ENCODE results near the gene MCC.

The MCC gene

DNA sequence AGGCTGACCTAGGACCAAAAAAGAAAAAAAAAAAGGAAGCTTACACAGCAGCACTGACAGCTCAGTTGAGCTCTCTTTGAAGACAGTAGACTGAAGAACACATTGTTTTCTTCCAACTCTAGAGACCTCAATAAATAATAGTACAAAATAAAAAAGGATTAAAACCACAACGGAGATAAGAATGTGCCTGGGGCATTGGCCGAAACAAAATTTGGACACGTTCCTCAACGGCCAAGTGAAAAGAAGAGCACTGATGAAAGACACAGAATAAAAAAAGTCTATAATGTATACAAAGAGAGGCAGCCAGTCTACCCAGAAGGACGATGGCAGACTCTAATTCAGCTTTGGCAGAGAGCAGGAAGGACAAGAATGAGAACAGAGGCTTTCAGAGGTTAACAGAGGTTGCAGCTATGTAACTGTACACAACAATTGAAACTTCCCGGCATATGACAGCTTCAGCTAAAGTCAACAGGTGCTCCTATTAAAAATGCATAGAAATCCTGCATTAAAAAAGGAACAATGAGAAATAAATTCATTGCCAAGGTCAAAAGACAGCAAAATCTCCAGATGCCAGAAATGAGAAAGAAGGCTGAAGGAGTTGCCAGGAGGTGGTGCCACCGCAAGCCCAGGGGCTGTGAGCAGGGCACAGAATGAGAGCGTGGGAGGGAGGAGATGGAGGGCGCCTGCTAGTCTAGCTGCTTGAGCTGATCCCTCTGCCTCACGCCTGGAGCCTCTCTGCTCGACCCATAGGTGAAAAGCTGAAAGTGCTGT, 397.7 kb downstream of the MCC start:
- no peaks in the 10 kb centered on the region for H3K9me3 ChIP-seq (ENCODE audit: control insufficient read depth, low read depth, low read length)
- no peaks in the 10 kb centered on the region for H3K27me3 ChIP-seq (ENCODE audit: control insufficient read depth, insufficient read depth, low read length)
- H3K9ac ChIP-seq (ENCODE audit: low read length), result no peak overlapping the region
- H3K36me3 ChIP-seq (ENCODE audit: control insufficient read depth, low read depth, low read length), result no peaks in the 10 kb centered on the region
- H3K4me1 ChIP-seq (ENCODE audit: control insufficient read depth, low read depth, low read length), result no peaks in the 10 kb centered on the region
- no peak overlapping the region for H3K4me3 ChIP-seq (ENCODE audit: low read length)
- H3K27ac ChIP-seq (ENCODE audit: low read length), result no peak overlapping the region

DNA sequence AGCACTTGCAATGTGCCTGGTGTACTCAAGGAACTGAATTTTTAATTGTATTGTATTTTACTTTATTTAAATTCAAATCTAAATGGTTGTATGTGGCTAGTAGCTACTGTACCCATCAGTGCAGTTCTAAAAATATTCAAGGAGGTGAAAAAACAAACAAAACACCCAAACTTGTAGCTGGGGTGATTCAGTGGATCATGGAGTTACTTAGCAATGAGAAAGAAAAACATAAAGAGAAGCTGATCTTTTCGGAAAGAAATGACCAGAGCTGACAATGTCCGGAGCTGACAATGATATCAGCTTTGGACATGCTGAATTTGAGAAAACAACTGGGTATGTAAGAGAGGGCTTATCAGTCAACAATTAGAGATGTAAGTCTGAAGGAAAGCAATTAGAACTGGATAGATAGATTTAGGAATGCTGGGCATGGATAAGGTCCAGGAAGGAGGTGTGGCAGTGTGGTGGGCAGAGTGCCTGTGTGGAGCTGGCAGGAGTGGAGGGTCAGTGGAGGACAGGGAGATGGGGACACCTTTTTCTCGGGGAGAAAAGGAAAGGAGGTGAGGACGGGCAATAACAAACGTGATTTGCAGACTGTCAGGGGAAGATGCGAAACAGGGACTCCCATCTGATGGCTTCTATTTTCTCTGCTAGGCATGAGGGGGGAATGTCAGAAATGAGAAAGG, 398.5 kb downstream of the MCC start:
- Histone ChIP-seq H3K4me3 (ENCODE audit: low read length) (no peak overlapping the region), H3K9ac (ENCODE audit: low read length) (no peak overlapping the region), H3K27ac (ENCODE audit: low read length) (no peak overlapping the region), H3K9me3 (ENCODE audit: control insufficient read depth, low read depth, low read length) (no peaks in the 10 kb centered on the region), H3K27me3 (ENCODE audit: control insufficient read depth, insufficient read depth, low read length) (no peaks in the 10 kb centered on the region), H3K4me1 (ENCODE audit: control insufficient read depth, low read depth, low read length) (no peaks in the 10 kb centered on the region), H3K36me3 (ENCODE audit: control insufficient read depth, low read depth, low read length) (peaks cover 4% of the 10 kb centered on the region)

DNA sequence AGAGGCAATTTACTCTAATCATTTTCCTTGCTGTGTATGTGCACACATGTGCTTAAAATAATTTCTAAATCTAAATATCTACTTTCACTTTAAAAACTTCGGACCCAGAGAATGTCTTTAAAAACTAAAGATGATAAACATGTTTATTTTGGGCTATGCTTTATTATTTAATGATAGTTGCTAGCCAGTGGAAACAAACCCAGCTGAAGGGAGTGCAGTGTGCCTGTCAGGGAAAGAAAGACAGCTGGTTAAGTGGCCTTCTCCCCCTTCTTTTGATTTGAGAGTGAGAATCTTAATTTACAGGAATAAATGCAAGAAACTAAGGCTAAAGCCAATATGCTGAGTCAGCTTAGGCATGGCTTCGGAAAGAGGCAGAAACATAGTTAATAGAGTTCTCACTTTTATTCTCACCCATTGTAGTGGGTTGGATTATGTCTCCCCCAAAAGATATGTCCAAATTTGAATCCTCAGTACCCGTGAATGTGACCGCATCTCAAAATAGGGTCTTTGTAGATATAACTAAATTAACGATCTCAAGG, 400.2 kb downstream of the MCC start:
- no peaks in the 10 kb centered on the region for H3K9me3 ChIP-seq (ENCODE audit: control insufficient read depth, low read depth, low read length)
- no peak overlapping the region for H3K27ac ChIP-seq (ENCODE audit: low read length)
- no peak overlapping the region for H3K4me3 ChIP-seq (ENCODE audit: low read length)
- H3K9ac ChIP-seq (ENCODE audit: low read length), result no peak overlapping the region
- no peaks in the 10 kb centered on the region for H3K27me3 ChIP-seq (ENCODE audit: control insufficient read depth, insufficient read depth, low read length)
- peaks cover 17% of the 10 kb centered on the region for H3K36me3 ChIP-seq (ENCODE audit: control insufficient read depth, low read depth, low read length)
- H3K4me1 ChIP-seq (ENCODE audit: control insufficient read depth, low read depth, low read length), result no peaks in the 10 kb centered on the region

DNA sequence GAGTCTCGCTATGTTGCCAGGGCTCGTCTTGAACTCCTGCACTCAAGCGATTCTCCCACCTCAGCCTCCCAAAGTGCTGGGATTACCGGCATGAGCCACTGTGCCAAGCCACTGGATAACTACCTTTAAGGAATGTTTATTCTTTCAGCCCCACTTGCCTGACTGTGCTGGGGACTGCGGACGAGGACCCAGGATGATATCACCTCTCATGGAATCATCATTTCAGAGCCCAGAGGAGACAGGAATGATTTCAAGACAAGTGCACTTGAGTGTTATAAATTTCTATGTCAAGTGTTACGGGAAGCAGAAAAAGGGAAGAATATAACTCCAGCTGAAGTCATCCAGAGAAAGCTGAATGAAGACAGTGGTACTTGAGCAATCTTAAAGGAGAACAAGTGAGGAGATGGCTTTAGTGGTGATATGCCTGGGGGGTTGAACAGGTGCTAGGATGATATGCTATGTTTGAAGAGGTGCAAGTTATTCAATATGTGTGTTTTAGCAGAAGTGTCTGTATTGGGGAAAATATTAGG, 402.3 kb downstream of the MCC start:
- H3K9ac ChIP-seq (ENCODE audit: low read length), result no peak overlapping the region
- H3K4me1 ChIP-seq (ENCODE audit: control insufficient read depth, low read depth, low read length), result peaks cover 7% of the 10 kb centered on the region
- H3K36me3 ChIP-seq (ENCODE audit: control insufficient read depth, low read depth, low read length), result peaks cover 23% of the 10 kb centered on the region
- H3K27me3 ChIP-seq (ENCODE audit: control insufficient read depth, insufficient read depth, low read length), result no peaks in the 10 kb centered on the region
- H3K4me3 ChIP-seq (ENCODE audit: low read length), result no peak overlapping the region
- no peaks in the 10 kb centered on the region for H3K9me3 ChIP-seq (ENCODE audit: control insufficient read depth, low read depth, low read length)
- no peak overlapping the region for H3K27ac ChIP-seq (ENCODE audit: low read length)

DNA sequence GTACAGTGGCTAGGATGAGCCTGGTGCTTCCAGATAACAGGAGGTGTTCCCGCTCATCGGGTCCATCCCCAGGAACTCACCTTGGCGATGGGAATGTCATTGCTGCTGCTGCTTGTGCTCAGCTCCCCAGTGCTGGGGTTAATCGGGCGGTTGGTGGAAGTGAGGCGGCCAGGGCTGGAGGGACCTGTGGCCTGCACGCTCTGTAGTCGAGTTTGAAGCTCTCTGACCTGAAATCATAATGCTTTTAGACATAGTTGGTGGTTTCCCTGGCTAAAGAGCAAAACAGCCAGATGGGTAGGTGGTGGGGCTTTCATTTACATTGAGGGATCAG, 403.2 kb downstream of the MCC start:
- Histone ChIP-seq H3K4me1 (ENCODE audit: control insufficient read depth, low read depth, low read length) (peaks cover 10% of the 10 kb centered on the region), H3K9me3 (ENCODE audit: control insufficient read depth, low read depth, low read length) (no peaks in the 10 kb centered on the region), H3K9ac (ENCODE audit: low read length) (no peak overlapping the region), H3K27me3 (ENCODE audit: control insufficient read depth, insufficient read depth, low read length) (no peaks in the 10 kb centered on the region), H3K27ac (ENCODE audit: low read length) (no peak overlapping the region), H3K4me3 (ENCODE audit: low read length) (no peak overlapping the region), H3K36me3 (ENCODE audit: control insufficient read depth, low read depth, low read length) (peaks cover 23% of the 10 kb centered on the region)

DNA sequence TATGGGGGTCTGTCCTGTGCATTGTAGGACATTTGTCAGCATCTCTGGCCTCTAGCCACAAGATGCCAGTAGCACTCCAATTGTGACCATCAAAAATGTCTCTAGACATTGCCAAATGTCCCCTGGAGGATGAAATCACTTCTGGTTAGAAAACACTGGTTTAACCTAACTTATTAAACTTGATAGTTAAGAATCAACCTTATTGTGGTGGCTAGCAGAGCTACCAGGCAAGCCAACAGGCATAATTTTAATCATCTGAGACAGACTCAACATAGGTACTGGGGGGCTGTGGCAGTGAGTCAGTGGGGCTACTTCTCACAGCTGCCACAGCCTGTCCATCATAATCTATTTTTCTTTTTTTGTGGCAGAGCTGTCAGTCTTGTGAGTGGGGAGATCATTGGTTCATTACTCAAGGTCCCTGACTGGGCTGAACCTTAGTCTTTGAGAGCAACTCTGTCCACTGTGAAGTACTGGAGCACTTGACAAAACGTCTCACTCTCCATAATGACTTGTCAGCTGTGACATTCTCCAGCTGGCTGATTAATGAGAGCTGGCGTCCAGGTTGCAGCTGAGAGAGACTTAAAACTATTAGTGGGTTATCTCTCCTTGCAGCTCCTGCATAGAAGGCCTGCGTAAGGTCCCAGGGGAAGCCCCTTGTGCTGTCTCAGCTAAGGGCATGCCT, 403.7 kb downstream of the MCC start:
- Histone ChIP-seq H3K9ac (ENCODE audit: low read length) (no peak overlapping the region), H3K4me3 (ENCODE audit: low read length) (no peak overlapping the region), H3K27ac (ENCODE audit: low read length) (no peak overlapping the region)

DNA sequence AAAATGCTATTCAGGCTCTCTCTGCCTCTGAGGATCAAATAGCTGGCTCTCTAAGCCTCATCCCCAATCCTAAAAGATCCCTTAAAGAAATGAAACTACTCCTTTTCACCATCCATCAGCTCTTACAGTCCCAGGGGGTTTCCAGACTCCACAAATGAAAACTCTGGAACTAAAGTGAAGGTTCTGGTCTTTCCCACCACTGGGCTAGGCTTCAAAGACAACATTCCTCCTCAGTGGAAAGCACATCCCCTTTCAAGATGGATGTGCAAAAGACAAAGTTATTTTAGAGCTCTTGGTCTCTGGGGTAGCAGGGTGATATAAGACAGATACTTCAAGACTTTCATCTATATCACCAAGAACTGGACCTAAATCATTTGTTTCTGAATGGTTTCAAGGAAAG, 404.8 kb downstream of the MCC start:
- Histone ChIP-seq H3K4me1 (ENCODE audit: control insufficient read depth, low read depth, low read length) (peaks cover 10% of the 10 kb centered on the region), H3K27ac (ENCODE audit: low read length) (no peak overlapping the region), H3K9ac (ENCODE audit: low read length) (no peak overlapping the region), H3K9me3 (ENCODE audit: control insufficient read depth, low read depth, low read length) (no peaks in the 10 kb centered on the region), H3K27me3 (ENCODE audit: control insufficient read depth, insufficient read depth, low read length) (no peaks in the 10 kb centered on the region), H3K36me3 (ENCODE audit: control insufficient read depth, low read depth, low read length) (peaks cover 23% of the 10 kb centered on the region), H3K4me3 (ENCODE audit: low read length) (no peak overlapping the region)

More for the DNA sequence above, 403.7 kb downstream of the MCC start:
- Histone ChIP-seq H3K36me3 (ENCODE audit: control insufficient read depth, low read depth, low read length) (peaks cover 23% of the 10 kb centered on the region), H3K9me3 (ENCODE audit: control insufficient read depth, low read depth, low read length) (no peaks in the 10 kb centered on the region), H3K4me1 (ENCODE audit: control insufficient read depth, low read depth, low read length) (peaks cover 10% of the 10 kb centered on the region), H3K27me3 (ENCODE audit: control insufficient read depth, insufficient read depth, low read length) (no peaks in the 10 kb centered on the region)

DNA sequence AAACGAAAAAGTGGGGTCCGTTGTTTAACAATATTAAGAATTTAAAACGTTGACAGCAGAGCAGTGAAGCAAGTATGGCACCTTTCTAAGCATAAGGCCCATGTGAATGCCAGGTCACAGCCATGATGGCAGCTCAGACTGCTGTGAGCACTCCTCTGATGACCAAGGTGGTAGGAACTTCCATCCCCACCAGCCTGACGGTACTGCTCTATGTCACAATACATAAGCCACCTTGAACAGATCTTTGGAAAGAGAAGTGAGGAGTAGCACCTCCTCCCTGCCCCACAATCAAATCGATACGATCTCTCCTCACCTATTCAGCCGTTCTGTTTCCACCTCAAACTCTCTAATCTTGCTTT, 405.7 kb downstream of the MCC start:
- peaks cover 23% of the 10 kb centered on the region for H3K36me3 ChIP-seq (ENCODE audit: control insufficient read depth, low read depth, low read length)

DNA sequence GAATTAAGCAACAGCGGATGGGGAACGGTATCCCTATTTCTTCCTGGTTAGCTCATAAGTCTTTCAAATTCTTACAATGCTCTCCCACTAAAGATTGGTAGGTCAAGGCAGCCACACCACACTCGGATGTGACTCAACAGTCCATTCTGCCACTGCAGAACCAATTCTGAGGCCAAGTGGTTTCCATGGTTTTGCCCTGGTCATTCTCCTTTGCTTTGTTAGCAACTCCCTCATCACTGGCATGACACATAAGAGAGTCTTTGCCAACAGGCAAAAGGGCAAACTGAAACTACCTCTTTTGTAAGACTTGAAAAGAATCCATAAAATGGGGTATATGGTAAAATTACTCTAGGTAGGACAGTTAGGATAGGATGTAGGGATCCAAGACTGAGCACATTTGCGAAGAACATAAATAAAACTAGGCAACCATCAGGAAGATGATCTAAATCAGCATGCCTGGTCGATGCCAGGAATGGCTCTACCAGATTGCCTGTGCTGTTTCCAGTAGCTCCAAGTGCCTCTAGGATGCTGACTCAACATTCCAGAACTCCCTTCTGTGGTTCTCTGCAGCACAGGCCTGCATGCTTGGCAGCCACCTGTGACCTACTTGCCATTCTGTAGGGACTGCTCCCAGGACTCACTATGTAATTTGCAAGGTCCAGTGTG, 406.2 kb downstream of the MCC start:
- Histone ChIP-seq H3K27me3 (ENCODE audit: control insufficient read depth, insufficient read depth, low read length) (no peaks in the 10 kb centered on the region), H3K9me3 (ENCODE audit: control insufficient read depth, low read depth, low read length) (no peaks in the 10 kb centered on the region), H3K9ac (ENCODE audit: low read length) (no peak overlapping the region), H3K4me3 (ENCODE audit: low read length) (no peak overlapping the region), H3K27ac (ENCODE audit: low read length) (no peak overlapping the region), H3K4me1 (ENCODE audit: control insufficient read depth, low read depth, low read length) (peaks cover 10% of the 10 kb centered on the region), H3K36me3 (ENCODE audit: control insufficient read depth, low read depth, low read length) (peaks cover 23% of the 10 kb centered on the region)

More for the DNA sequence above, 405.7 kb downstream of the MCC start:
- Histone ChIP-seq H3K4me3 (ENCODE audit: low read length) (no peak overlapping the region), H3K27me3 (ENCODE audit: control insufficient read depth, insufficient read depth, low read length) (no peaks in the 10 kb centered on the region), H3K9ac (ENCODE audit: low read length) (no peak overlapping the region), H3K9me3 (ENCODE audit: control insufficient read depth, low read depth, low read length) (no peaks in the 10 kb centered on the region), H3K27ac (ENCODE audit: low read length) (no peak overlapping the region), H3K4me1 (ENCODE audit: control insufficient read depth, low read depth, low read length) (peaks cover 10% of the 10 kb centered on the region)

DNA sequence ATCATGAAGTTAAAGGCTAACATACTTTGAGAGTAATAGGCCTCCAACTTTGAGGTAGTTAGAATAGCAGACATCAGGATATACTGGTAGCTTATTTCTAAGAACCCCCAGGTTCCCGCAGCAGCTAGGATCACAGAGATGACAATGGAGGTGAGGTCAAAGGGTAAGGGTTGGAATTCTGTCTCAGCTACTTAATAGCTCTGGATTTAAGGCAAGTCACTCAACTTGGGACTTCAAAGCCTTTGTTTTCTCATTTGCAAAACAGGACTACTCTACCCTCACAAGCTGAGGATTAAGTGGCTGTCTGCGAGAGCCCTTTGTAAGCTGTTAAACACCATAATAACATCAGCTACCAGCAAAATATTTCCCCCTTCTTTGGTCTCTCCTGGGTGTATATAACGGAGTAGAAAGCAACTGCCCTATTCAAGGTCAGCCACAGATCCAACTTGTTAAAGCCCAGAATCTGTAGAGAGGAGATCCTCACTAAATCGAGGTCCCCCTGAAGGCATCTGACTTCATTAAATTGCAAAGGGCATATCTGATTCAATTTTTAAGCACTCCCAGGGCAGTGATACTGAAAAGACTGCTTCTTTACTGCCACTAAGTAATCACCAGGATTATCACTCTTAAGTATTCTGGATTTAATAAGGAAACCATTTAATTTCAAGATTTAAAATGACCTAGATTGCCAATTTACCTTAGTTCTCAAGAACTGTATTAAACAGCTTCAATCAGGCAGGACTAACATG, 407.0 kb downstream of the MCC start:
- Histone ChIP-seq H3K9me3 (ENCODE audit: control insufficient read depth, low read depth, low read length) (no peaks in the 10 kb centered on the region), H3K27ac (ENCODE audit: low read length) (no peak overlapping the region), H3K36me3 (ENCODE audit: control insufficient read depth, low read depth, low read length) (peaks cover 23% of the 10 kb centered on the region), H3K9ac (ENCODE audit: low read length) (no peak overlapping the region), H3K4me3 (ENCODE audit: low read length) (no peak overlapping the region), H3K27me3 (ENCODE audit: control insufficient read depth, insufficient read depth, low read length) (no peaks in the 10 kb centered on the region), H3K4me1 (ENCODE audit: control insufficient read depth, low read depth, low read length) (peaks cover 10% of the 10 kb centered on the region)
